Measurements from ENCODE around the gene COL19A1.

COL19A1 gene

GRCh38 chr6:69973138-69973537 lies 106.8 kb downstream of the COL19A1 start:
- TF ChIP-seq EZH2phosphoT487 (conservative IDR thresholded peaks at IDR 0.05; ENCODE audit: low read length) (no peak), CTCF (IDR thresholded peaks at IDR 0.05; ENCODE audit: insufficient read depth, low read length, poor library complexity, severe bottlenecking) (no peak)
- Histone ChIP-seq H3F3A (ENCODE audit: insufficient read depth) (no peaks in the 10 kb centered on the region), H2AFZ (ENCODE audit: low read depth, low read length, severe bottlenecking) (no peak overlapping the region)

DNA sequence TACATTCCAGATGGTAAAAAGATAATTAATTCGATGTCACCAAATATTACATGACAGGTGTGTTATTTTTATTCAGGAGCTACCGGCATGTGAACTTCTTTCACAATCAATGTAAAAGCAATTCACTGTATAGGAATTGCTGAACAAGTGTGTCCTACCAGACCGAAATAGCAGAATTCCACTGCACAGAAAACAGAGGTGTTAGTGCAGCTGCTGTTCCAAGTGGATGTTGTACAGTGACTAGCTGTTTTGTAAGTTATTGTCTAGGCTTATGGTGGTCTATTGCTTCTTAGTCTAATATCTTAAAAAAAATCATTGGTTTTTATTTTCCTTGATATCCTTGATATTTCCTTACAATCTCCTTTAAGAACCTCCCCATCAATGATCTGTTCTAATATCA lies 107.4 kb downstream of the COL19A1 start:
- H4K20me1 ChIP-seq (ENCODE audit: low read depth, low read length), result no peaks in the 10 kb centered on the region
- TF ChIP-seq CTCF (IDR thresholded peaks at IDR 0.05; ENCODE audit: insufficient read depth, low read length, poor library complexity, severe bottlenecking), result no peak
- TF ChIP-seq EZH2phosphoT487 (conservative IDR thresholded peaks at IDR 0.05; ENCODE audit: low read length), result no peak

More at GRCh38 chr6:69973138-69973537, 106.8 kb downstream of the COL19A1 start:
- Histone ChIP-seq H3K4me2 (ENCODE audit: low read depth, low read length, poor library complexity, severe bottlenecking) (no peak overlapping the region), H3K9me2 (replicated peaks; ENCODE audit: insufficient read depth, low read length) (no peaks in the 10 kb centered on the region), H3K27me3 (ENCODE audit: low read length) (no peaks in the 10 kb centered on the region), H3K4me3 (ENCODE audit: insufficient read depth, low read length, poor library complexity, severe bottlenecking) (no peak overlapping the region), H4K20me1 (ENCODE audit: low read depth, low read length) (no peaks in the 10 kb centered on the region), H3K36me3 (ENCODE audit: low read length) (no peaks in the 10 kb centered on the region), H3K79me2 (ENCODE audit: insufficient read depth, low read length) (no peaks in the 10 kb centered on the region), H3K9me3 (ENCODE audit: insufficient read depth, low read length) (no peaks in the 10 kb centered on the region), H3K9ac (ENCODE audit: low read length) (no peak overlapping the region), H3K27ac (ENCODE audit: low read depth, low read length) (no peak overlapping the region)

DNA sequence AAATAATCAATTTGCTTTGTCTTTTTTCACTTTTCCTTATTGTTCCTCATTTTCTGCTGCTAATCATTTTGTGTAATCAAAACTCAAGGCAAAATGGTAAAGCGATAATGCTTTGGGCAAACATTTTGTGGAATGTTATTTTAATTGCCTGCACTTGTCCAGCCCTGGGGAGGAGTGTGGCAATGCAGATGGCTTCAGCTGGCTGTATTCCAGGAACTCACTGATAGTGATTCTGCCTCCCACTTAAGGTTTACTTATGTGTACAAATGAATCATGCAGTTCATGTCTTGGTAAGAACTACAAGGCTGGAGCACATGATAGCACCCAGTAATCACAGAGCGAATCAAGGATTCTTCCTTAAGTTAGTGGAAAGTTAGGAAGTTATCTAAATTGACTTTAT lies 107.8 kb downstream of the COL19A1 start:
- Histone ChIP-seq H3K27me3 (ENCODE audit: low read length) (no peaks in the 10 kb centered on the region), H3K79me2 (ENCODE audit: insufficient read depth, low read length) (no peaks in the 10 kb centered on the region)
- no peak for TF ChIP-seq EZH2phosphoT487 (conservative IDR thresholded peaks at IDR 0.05; ENCODE audit: low read length)
- no peak for TF ChIP-seq CTCF (IDR thresholded peaks at IDR 0.05; ENCODE audit: insufficient read depth, low read length, poor library complexity, severe bottlenecking)

More for the DNA sequence above, 107.4 kb downstream of the COL19A1 start:
- no peak overlapping the region for H2AFZ ChIP-seq (ENCODE audit: low read depth, low read length, severe bottlenecking)
- H3K4me3 ChIP-seq (ENCODE audit: insufficient read depth, low read length, poor library complexity, severe bottlenecking), result no peak overlapping the region
- H3K9me3 ChIP-seq (ENCODE audit: insufficient read depth, low read length), result no peaks in the 10 kb centered on the region
- no peaks in the 10 kb centered on the region for H3K27me3 ChIP-seq (ENCODE audit: low read length)
- no peaks in the 10 kb centered on the region for H3F3A ChIP-seq (ENCODE audit: insufficient read depth)
- no peaks in the 10 kb centered on the region for H3K9me2 ChIP-seq (replicated peaks; ENCODE audit: insufficient read depth, low read length)
- H3K9ac ChIP-seq (ENCODE audit: low read length), result no peak overlapping the region
- no peak overlapping the region for H3K4me2 ChIP-seq (ENCODE audit: low read depth, low read length, poor library complexity, severe bottlenecking)
- no peaks in the 10 kb centered on the region for H3K36me3 ChIP-seq (ENCODE audit: low read length)
- no peak overlapping the region for H3K27ac ChIP-seq (ENCODE audit: low read depth, low read length)
- H3K79me2 ChIP-seq (ENCODE audit: insufficient read depth, low read length), result no peaks in the 10 kb centered on the region

More for the DNA sequence above, 107.8 kb downstream of the COL19A1 start:
- no peak overlapping the region for H3K27ac ChIP-seq (ENCODE audit: low read depth, low read length)
- no peaks in the 10 kb centered on the region for H3K9me3 ChIP-seq (ENCODE audit: insufficient read depth, low read length)
- no peaks in the 10 kb centered on the region for H3K36me3 ChIP-seq (ENCODE audit: low read length)
- no peaks in the 10 kb centered on the region for H3F3A ChIP-seq (ENCODE audit: insufficient read depth)
- H3K9me2 ChIP-seq (replicated peaks; ENCODE audit: insufficient read depth, low read length), result no peaks in the 10 kb centered on the region
- no peak overlapping the region for H2AFZ ChIP-seq (ENCODE audit: low read depth, low read length, severe bottlenecking)
- no peak overlapping the region for H3K9ac ChIP-seq (ENCODE audit: low read length)
- H4K20me1 ChIP-seq (ENCODE audit: low read depth, low read length), result no peaks in the 10 kb centered on the region; the same call in 1 of the 2 replicates
- no peak overlapping the region for H3K4me2 ChIP-seq (ENCODE audit: low read depth, low read length, poor library complexity, severe bottlenecking)
- H3K4me3 ChIP-seq (ENCODE audit: insufficient read depth, low read length, poor library complexity, severe bottlenecking), result no peak overlapping the region

All from SU-DHL-6 (cell line).